LNCaP clone FGC (cell line): Measurements from ENCODE around the gene CCDC134.
A peak's percentile ranks its signal among the peaks of the same experiment; 100 is the strongest.

Source experiments
- DNase-seq: peaks from one replicate; pipeline ENCODE4 v3.0.0-alpha.2; 2011; ENCODE audit warnings: low read depth
- H3K4me3 ChIP-seq: 2 replicates; pipeline ENCODE4 v1.5.1; 2011; ENCODE audit warnings: mild to moderate bottlenecking, low read depth, low read length, control low read depth
- CTCF ChIP-seq: IDR thresholded peaks from 2 replicates; pipeline ENCODE4 v1.5.1; 2012; ENCODE audit warnings: mild to moderate bottlenecking; ENCODE audit not compliant: control insufficient read depth, insufficient read depth; ENCODE audit errors: extremely low read depth

Gene CCDC134

GRCh38 chr22:41822317-41823057 lies 22.0 kb downstream of the CCDC134 start:
- peak; percentile 50 for DNase-seq
- H3K4me3 ChIP-seq = no peak overlapping the region
- peak; percentile 46 for TF ChIP-seq CTCF

GRCh38 chr22:41823797-41824196 lies 23.3 kb downstream of the CCDC134 start:
- no peak for DNase-seq
- no peak for TF ChIP-seq CTCF

GRCh38 chr22:41825376-41825775 lies 24.9 kb downstream of the CCDC134 start:
- H3K4me3 ChIP-seq = no peak overlapping the region
- TF ChIP-seq CTCF = no peak
- no peak for DNase-seq

More at GRCh38 chr22:41823797-41824196, 23.3 kb downstream of the CCDC134 start:
- H3K4me3 ChIP-seq = no peak overlapping the region

GRCh38 chr22:41826021-41826420 lies 25.5 kb downstream of the CCDC134 start:
- TF ChIP-seq CTCF = no peak
- H3K4me3 ChIP-seq = no peak overlapping the region
- DNase-seq = no peak

- TF ChIP-seq CTCF = no peak
- no peak overlapping the region for H3K4me3 ChIP-seq
- DNase-seq = no peak
Observed at GRCh38 chr22:41826430-41827383, 26.2 kb downstream of the CCDC134 start.

GRCh38 chr22:41827671-41828070 lies 27.2 kb downstream of the CCDC134 start:
- no peak for DNase-seq
- H3K4me3 ChIP-seq = no peak overlapping the region
- no peak for TF ChIP-seq CTCF
